ENCODE measurements around the gene HEATR5A.

DNA sequence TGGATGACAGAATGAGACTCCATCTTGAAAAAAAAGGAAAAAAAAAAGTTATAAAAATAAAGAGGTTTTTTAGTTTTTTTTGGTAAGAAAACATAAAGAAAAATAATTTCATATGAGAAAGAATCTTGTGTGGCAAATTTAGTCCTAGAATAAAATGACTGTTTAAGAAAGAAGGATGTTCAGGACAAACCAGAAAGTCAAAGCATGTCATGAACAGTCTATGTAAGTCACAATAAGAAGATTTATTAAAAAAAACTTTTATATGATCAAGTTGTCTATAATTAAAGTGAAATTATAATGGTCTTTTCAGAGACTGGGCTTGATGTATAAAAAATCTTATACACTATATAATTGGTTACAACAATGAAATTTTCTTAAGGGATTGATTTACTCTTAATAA is 144.6 kb downstream of the HEATR5A start:
- TF ChIP-seq GATA2 (IDR thresholded peaks at IDR 0.05; ENCODE audit: low read depth, low read length), result no peak
- TF ChIP-seq GATA3 (IDR thresholded peaks at IDR 0.05; ENCODE audit: low read depth, low read length), result no peak

All from SH-SY5Y (cell line).